Fibroblast of upper back skin (primary cell): ENCODE measurements around the gene MYBL2.
"Not testable (repeated sequence)": the region's sequence is repeated elsewhere in the genome, so short reads cannot be mapped to it uniquely, and the experiment has no call there.

Experiments
- DNase-seq: peaks from one replicate; pipeline ENCODE4 v3.0.0-alpha.2; 2013

Gene MYBL2

GRCh38 chr20:43666376-43667328 lies at the start of gene MYBL2:
TSS of gene MYBL2 (plus strand) at chr20:43667114. CDS start at chr20:43667284, 170 bp downstream.
- peak; percentile 53 for DNase-seq

DNA sequence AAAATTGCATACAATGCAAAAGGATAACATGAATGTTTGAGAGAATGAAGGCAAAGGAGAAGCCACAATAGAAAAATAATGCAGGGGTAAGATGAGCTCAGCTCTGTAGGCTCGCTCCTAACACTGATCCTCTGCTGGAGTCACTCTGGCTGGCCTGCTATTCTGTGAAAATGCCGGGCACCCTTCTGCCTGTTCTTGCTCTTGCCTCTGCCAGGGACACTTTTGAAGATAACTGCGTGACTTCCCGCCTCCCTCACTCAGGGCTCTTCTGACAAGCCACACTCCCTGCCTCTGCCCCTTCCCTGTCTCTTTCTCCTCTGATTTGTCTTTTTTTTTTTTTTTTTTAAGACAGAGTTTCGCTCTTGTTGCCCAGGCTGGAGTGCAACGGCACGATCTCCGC lies 35.3 kb upstream of the MYBL2 start:
- DNase-seq, result no peak

- no peak for DNase-seq
These were observed 30.5 kb upstream of the MYBL2 start for GRCh38 chr20:43636429-43636828.

DNA sequence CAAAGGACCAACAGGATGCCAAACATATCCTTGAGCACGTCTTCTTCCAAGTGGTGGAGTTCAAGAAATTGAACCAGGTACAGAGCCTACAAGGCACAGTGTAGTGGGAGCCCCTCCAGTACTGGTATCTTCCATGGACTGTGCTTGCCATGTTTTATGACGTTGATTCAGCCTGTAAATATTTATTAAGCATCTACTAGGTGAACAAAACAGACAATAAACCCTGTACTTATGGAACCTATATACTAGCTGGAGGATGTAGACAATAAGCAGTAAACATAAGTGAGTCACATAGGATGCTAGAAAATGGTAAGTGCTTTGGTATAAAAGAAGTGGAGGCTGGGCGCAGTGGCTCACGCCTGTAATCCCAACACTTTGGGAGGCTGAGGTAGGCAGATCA lies 24.4 kb upstream of the MYBL2 start:
- DNase-seq, result no peak

GRCh38 chr20:43650997-43651525 lies 15.9 kb upstream of the MYBL2 start:
- DNase-seq, result no peak

GRCh38 chr20:43651650-43652184 lies 15.2 kb upstream of the MYBL2 start:
- not testable (repeated sequence) for DNase-seq

- DNase-seq, result no peak
These were observed 12.9 kb upstream of the MYBL2 start for GRCh38 chr20:43653966-43654365.

- DNase-seq, result not testable (repeated sequence)
These were observed 11.7 kb upstream of the MYBL2 start for GRCh38 chr20:43655176-43655575.

DNA sequence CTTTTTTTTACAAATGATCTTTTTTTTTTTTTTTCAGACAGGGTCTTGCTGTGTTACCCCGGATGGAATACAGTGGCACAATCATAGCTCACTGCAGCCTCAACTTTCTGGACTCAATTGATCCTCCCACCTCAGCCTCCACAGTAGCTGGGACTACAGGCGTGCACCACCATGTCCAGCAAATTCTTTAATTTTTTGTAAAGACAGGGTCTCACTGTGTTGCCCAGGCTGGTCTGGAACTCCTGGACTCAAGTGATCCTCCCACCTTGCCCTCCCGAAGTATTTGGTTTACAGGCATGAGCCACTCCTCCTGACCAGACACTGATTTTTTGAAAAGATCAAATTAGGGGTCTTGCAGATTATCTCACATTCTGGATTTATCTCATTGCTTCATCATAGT lies 11.0 kb upstream of the MYBL2 start:
- DNase-seq, result no peak

DNA sequence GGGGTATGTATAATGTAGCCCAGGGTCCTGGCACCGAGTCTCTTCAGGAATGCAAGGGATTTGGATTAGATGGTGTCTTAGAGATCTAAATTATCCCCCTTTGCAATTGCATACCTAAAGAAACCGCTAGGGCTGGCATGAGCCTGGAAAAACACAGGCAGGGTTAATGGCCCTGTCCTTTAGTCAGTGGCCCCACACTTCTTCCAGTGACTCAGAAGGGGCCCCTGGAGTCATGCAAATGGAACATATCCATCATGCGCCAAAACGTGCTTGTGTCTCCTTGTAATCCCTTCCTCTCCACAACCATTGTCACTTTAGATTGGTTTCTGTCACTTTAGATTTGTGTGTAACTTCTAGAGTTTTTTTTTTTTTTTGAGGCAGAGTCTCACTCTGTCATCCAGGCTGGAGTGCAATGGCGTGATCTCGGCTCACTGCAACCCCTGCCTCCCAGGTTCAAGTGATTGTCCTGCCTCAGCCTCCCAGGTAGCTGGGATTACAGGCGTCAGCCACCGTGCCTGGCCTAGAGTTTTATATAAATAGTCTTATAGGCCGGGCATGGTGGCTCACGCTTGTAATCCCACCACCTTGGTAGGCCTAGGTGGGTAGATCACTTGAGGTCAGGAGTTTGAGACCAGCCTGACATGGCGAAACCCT lies 8.7 kb upstream of the MYBL2 start:
- peak; percentile 18 for DNase-seq

DNA sequence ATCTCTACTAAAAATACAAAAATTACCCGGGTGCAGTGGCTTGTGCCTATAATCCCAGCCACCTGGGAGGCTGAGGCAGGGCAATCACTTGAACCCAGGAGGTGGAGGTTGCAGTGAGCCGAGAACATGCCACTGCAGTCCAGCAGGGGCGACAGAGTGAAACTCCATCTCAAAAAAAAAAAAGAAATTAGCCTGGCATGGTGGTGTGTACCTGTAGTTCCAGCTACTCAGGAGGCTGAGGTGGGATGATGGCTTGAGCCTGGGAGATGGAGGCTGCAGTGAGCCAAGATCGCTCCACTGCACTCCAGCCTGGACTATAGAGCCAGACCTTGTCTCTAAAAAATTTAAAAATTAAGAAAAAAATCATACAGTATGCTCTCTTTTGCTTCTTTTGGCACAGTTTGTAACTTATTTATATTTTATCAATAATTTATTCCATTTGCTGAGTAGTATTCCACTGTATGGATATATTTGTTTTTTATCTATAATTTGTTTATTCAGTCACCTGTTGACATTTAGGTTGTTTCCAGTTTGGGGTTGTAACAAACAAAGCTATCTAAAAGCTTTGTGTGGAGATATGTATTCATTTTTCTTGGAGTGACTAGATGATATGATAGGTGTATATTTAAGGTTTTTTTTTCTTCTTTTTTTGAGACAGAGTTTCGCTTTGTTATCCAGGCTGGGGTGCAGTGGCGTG lies 8.0 kb upstream of the MYBL2 start:
- DNase-seq, result no peak

GRCh38 chr20:43662943-43663655 lies 3.8 kb upstream of the MYBL2 start:
- no peak for DNase-seq

DNA sequence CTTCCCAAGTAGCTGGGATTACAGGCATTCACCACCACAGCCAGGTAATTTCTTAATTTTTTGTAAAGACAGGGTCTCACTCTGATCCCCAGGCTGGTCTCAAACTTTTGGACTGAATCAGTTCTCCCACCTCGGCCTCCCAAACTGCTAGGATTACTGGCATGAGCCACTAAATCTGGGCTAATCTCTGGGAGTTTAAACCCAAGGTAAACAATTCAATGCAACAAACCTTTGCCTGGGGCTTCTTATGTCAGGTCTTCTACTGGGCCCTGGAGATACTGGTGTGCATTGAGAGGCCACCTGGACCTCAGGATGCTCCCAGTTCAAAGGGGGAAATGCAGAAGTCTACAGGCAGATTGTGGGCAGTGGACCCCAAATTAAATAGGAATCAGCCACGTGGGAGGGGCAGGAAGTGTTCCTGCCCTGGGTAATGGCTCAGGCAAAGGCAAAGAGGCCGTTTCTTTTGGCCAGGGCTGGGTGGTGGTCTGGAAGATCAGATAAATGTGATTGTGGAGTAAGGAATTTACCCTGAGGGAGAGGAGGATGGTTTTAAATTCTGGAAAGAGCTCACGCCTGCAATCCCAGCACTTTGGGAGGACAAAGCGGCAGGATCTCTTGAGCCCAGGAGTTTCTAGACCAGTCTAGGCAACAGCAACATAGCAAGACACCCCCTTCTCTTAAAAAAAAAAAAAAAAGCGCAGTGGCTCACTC lies 1.3 kb upstream of the MYBL2 start:
- no peak for DNase-seq

- peak; percentile 9 for DNase-seq
These were observed 623 bp downstream of the MYBL2 start for GRCh38 chr20:43667341-43668132.

GRCh38 chr20:43669332-43669731 lies 2.4 kb downstream of the MYBL2 start:
- DNase-seq, result peak; percentile 9

DNA sequence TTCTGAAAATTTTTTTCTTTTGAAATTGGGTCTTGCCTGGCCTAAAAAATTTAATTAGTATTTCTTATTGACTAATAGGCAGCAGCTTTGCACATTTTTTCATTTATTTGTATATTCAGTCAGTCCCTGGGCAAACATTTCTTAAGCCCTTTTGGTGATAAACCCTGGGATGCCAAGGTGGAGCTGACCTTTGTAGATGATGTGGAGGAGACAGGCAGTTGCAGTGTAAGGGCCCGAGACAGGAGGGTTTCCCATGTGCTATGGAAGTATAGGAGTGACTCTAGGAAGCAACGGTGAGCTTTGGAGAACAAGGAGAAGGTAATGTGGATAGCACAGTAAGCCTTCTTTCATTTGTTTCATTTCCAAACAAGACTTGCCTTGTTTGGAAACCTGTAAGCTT lies 3.5 kb downstream of the MYBL2 start:
- no peak for DNase-seq

- no peak for DNase-seq
These were observed 9.5 kb downstream of the MYBL2 start for GRCh38 chr20:43676368-43676767.

GRCh38 chr20:43680981-43681380 lies 14.1 kb downstream of the MYBL2 start:
- no peak for DNase-seq

- no peak for DNase-seq
These were observed 14.6 kb downstream of the MYBL2 start for GRCh38 chr20:43681468-43681942.

GRCh38 chr20:43681991-43682410 lies 15.1 kb downstream of the MYBL2 start:
- DNase-seq, result no peak

- no peak for DNase-seq
These were observed 15.5 kb downstream of the MYBL2 start for GRCh38 chr20:43682446-43682845.
